HepG2 (cell line): ENCODE results near the gene TASP1. TPM values are rescaled to one million over a fixed set of nuclear protein-coding genes. Genes with fewer than 3 reads are reported as not detected.

Experiments used
- ATAC-seq: fragments of 200-7000 bp; cut with Tn5 transposase; 3 replicates; pipeline ENCODE4 v1.9.1; 2020; ENCODE audit warnings: mild to moderate bottlenecking, moderate library complexity
- BruUV-seq: library from RNA; stranded (reverse); fragments of 400-500 nt; replicated peaks from 2 replicates; lab custom pipeline; 2021; lab: Mats Ljungman, UMichigan
- CTCF ChIA-PET: fragments of 300-600 bp; formaldehyde crosslinking; extraction: SDS; loops from one replicate; lab custom pipeline; 2021; ENCODE audit warnings: low total read pairs, inconsistent platforms, low intra/inter-chr PET ratio; lab: Yijun Ruan, JAX
- POLR2A ChIA-PET: fragments of 350-600 bp; sonication (Branson Sonifier 250); formaldehyde crosslinking; loops from one replicate; lab custom pipeline; 2020; ENCODE audit warnings: antibody characterized with exemption, inconsistent platforms; lab: Yijun Ruan, JAX
- DNase-seq: peaks from one replicate; pipeline ENCODE4 v3.0.0-alpha.2; 2015; ENCODE audit warnings: low spot score
- FAIRE-seq: peaks from 3 replicates; lab custom pipeline; 2011; peaks lifted over from hg19 to GRCh38; lab: Jason Lieb, UNC
- H2AFZ ChIP-seq: one replicate; pipeline ENCODE4 v1.6.1; 2011; ENCODE audit warnings: low read length, inconsistent platforms
- H3K27ac ChIP-seq: fragments of 300-600 bp; 3 replicates; pipeline ENCODE4 v1.8.0; 2011; ENCODE audit warnings: mixed run types, mild to moderate bottlenecking, mixed read lengths, low read length, inconsistent platforms; ENCODE audit not compliant: insufficient read depth; ENCODE audit errors: extremely low read length
- H3K27me3 ChIP-seq, 2 experiments: fragments of 200-600 bp in 1 of 2; 2 replicates in 1 of 2; 3 replicates in 1 of 2; pipeline versions ENCODE4 v1.6.0 to v1.8.0; 2011; ENCODE audit warnings: low read length in 2 of 2, mild to moderate bottlenecking in 2 of 2, moderate library complexity in 2 of 2, inconsistent platforms in 1 of 2; ENCODE audit not compliant: insufficient read depth in 2 of 2, control insufficient read depth in 1 of 2
- H3K36me3 ChIP-seq, 2 experiments: fragments of 200-600 bp in 1 of 2; replicated peaks in 1 of 2; 2 replicates in 1 of 2; 3 replicates in 1 of 2; pipeline versions ENCODE4 v1.5.1 to v1.8.0; 2011; ENCODE audit warnings: low read length in 2 of 2, inconsistent platforms in 1 of 2; ENCODE audit not compliant: insufficient read depth in 2 of 2, control insufficient read depth in 1 of 2
- H3K4me1 ChIP-seq: 2 replicates; pipeline ENCODE4 v1.5.1; 2012; ENCODE audit warnings: low read length, inconsistent platforms; ENCODE audit not compliant: insufficient read depth
- H3K4me2 ChIP-seq: 2 replicates; pipeline ENCODE4 v1.6.0; 2011; ENCODE audit warnings: low read depth, low read length, inconsistent platforms
- H3K4me3 ChIP-seq, 3 experiments: fragments of 200-600 bp in 1 of 3; sonication (generic), shearing (Covaris generic) in 1 of 3; replicated peaks in 1 of 3; 2 replicates each; pipeline ENCODE4 v1.5.1; 2011 to 2016; ENCODE audit warnings: low read length in 3 of 3, inconsistent platforms in 2 of 3, low read depth in 2 of 3, mild to moderate bottlenecking in 2 of 3, control low read depth in 1 of 3, mixed read lengths in 1 of 3; ENCODE audit not compliant: insufficient read depth in 1 of 3
- H3K79me2 ChIP-seq: one replicate; pipeline ENCODE4 v1.6.1; 2011; ENCODE audit warnings: low read length, inconsistent platforms; ENCODE audit not compliant: insufficient read depth
- H3K9ac ChIP-seq: 2 replicates; pipeline ENCODE4 v1.6.0; 2011; ENCODE audit warnings: mild to moderate bottlenecking, low read depth, low read length, inconsistent platforms; ENCODE audit not compliant: insufficient read depth
- H3K9me3 ChIP-seq: 2 replicates; pipeline ENCODE4 v1.5.1; 2012; ENCODE audit warnings: mild to moderate bottlenecking, low read length
- H4K20me1 ChIP-seq: 2 replicates; pipeline ENCODE4 v1.6.0; 2011; ENCODE audit warnings: inconsistent platforms, mild to moderate bottlenecking, low read length, moderate library complexity; ENCODE audit not compliant: insufficient read depth
- ATF5 ChIP-seq: sonication (generic); formaldehyde crosslinking; IDR thresholded peaks from 2 replicates; pipeline ENCODE4 v1.4.0; 2020; ENCODE audit warnings: mild to moderate bottlenecking, low read depth, missing genetic modification reagents
- FOXC1 ChIP-seq: sonication (generic); formaldehyde crosslinking; IDR thresholded peaks from 2 replicates; pipeline ENCODE4 v1.8.0; 2022; ENCODE audit warnings: mild to moderate bottlenecking, missing genetic modification reagents, borderline replicate concordance
- MTERF4 ChIP-seq: sonication (generic); formaldehyde crosslinking; IDR thresholded peaks from 2 replicates; pipeline ENCODE4 v1.8.0; 2023; ENCODE audit warnings: mild to moderate bottlenecking, missing genetic modification reagents
- SSRP1 ChIP-seq: IDR thresholded peaks from 2 replicates; pipeline ENCODE4 v1.6.1; 2016; ENCODE audit warnings: control low read depth
- ZBTB7A ChIP-seq: sonication (generic); formaldehyde crosslinking; IDR thresholded peaks from 2 replicates; pipeline ENCODE4 v1.8.0; 2022; ENCODE audit warnings: mild to moderate bottlenecking, missing genetic modification reagents
- ZFYVE20 ChIP-seq: sonication (generic); formaldehyde crosslinking; IDR thresholded peaks from 2 replicates; pipeline ENCODE4 v1.8.0; 2023; ENCODE audit warnings: low read depth, mild to moderate bottlenecking, moderate library complexity, missing genetic modification reagents, borderline replicate concordance
- ZIK1 ChIP-seq: sonication (generic); formaldehyde crosslinking; IDR thresholded peaks from 2 replicates; pipeline ENCODE4 v1.5.0; 2020; ENCODE audit warnings: mild to moderate bottlenecking, low read depth, missing genetic modification reagents, borderline replicate concordance
- ZNF530 ChIP-seq: sonication (generic); formaldehyde crosslinking; IDR thresholded peaks from 2 replicates; pipeline ENCODE4 v1.5.0; 2020; ENCODE audit warnings: low read depth, mild to moderate bottlenecking, missing genetic modification reagents
- ZNF556 ChIP-seq: sonication (generic); formaldehyde crosslinking; IDR thresholded peaks from 2 replicates; pipeline ENCODE4 v1.4.0; 2020; ENCODE audit warnings: mild to moderate bottlenecking, missing genetic modification reagents, borderline replicate concordance
- ZNF572 ChIP-seq: sonication (generic); formaldehyde crosslinking; IDR thresholded peaks from 2 replicates; pipeline ENCODE4 v1.5.1; 2020; ENCODE audit warnings: mild to moderate bottlenecking, missing genetic modification reagents
- WGBS: methylation state at CpG from one replicate; pipeline ENCODE4 v1.1.6; 2017; ENCODE audit warnings: low lambda C conversion rate; 5-methylcytosine and 5-hydroxymethylcytosine counted together
- in situ Hi-C: cut with HindIII; loops from 2 replicates; pipeline ENCODE4 v1.10.0; 2017; ENCODE audit warnings: low pct_unique_long_range_greater_than_20kb; ENCODE audit not compliant: extremely low pct_ligation_motif_present
- intact Hi-C: fragments of 100-400 bp; cut with micrococcal nuclease; formaldehyde crosslinking; loops from one replicate; pipeline ENCODE4 v1.10.0; 2022; ENCODE audit not compliant: unreplicated experiment
- polyA plus RNA-seq, 8 experiments: library from polyadenylated mRNA; depleted of rRNA in 3 of 8; stranded (reverse) in 7 of 8; unstranded in 1 of 8; fragments of >200 nt; fragmentation: Illumina TruSeq in 4 of 8; extraction: Trizol in 4 of 8; gene quantifications; 2 replicates each; pipeline versions ENCODE4 v1.2.1 to v1.2.3, GENCODE V29; 2011 to 2016; ENCODE audit warnings: low read depth in 4 of 8, missing spikeins in 1 of 8, mixed read lengths in 1 of 8; ENCODE audit not compliant: insufficient read depth in 1 of 8
- total RNA-seq, 5 experiments: library from RNA; depleted of rRNA; stranded (reverse); fragments of >200 nt; fragmentation: Illumina TruSeq; extraction: Trizol; gene quantifications; 2 replicates each; pipeline ENCODE4 v1.2.3, GENCODE V29; 2016; ENCODE audit warnings: low read depth in 1 of 5
- TF ChIP-seq, protein P1 (sequence below): sonication (generic); formaldehyde crosslinking; IDR thresholded peaks from 2 replicates; pipeline ENCODE4 v1.4.0; 2020; ENCODE audit warnings: missing genetic modification reagents
- TF ChIP-seq, protein P2 (sequence below): sonication (generic); formaldehyde crosslinking; IDR thresholded peaks from 2 replicates; pipeline ENCODE4 v1.4.0; 2020; ENCODE audit warnings: mild to moderate bottlenecking, low read depth, missing genetic modification reagents

The TASP1 gene
- total and polyA plus RNA-seq, 2 of the 13 experiments (the other 11 are each of a cell fraction or from before 2014, with no cell fraction given) = 10.0 to 25.2 TPM

- no peak for TF ChIP-seq ZNF530 (CRISPR knock-in tag)
- TF ChIP-seq FOXC1 (CRISPR knock-in tag) = no peak
- TF ChIP-seq ZBTB7A (CRISPR knock-in tag) = no peak
- TF ChIP-seq, protein P1, sequence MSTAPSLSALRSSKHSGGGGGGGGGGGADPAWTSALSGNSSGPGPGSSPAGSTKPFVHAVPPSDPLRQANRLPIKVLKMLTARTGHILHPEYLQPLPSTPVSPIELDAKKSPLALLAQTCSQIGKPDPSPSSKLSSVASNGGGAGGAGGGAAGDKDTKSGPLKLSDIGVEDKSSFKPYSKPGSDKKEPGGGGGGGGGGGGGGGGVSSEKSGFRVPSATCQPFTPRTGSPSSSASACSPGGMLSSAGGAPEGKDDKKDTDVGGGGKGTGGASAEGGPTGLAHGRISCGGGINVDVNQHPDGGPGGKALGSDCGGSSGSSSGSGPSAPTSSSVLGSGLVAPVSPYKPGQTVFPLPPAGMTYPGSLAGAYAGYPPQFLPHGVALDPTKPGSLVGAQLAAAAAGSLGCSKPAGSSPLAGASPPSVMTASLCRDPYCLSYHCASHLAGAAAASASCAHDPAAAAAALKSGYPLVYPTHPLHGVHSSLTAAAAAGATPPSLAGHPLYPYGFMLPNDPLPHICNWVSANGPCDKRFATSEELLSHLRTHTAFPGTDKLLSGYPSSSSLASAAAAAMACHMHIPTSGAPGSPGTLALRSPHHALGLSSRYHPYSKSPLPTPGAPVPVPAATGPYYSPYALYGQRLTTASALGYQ = no peak
- TF ChIP-seq ZNF556 (CRISPR knock-in tag) = no peak
- TF ChIP-seq, protein P2, sequence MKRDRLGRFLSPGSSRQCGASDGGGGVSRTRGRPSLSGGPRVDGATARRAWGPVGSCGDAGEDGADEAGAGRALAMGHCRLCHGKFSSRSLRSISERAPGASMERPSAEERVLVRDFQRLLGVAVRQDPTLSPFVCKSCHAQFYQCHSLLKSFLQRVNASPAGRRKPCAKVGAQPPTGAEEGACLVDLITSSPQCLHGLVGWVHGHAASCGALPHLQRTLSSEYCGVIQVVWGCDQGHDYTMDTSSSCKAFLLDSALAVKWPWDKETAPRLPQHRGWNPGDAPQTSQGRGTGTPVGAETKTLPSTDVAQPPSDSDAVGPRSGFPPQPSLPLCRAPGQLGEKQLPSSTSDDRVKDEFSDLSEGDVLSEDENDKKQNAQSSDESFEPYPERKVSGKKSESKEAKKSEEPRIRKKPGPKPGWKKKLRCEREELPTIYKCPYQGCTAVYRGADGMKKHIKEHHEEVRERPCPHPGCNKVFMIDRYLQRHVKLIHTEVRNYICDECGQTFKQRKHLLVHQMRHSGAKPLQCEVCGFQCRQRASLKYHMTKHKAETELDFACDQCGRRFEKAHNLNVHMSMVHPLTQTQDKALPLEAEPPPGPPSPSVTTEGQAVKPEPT = no peak
- TF ChIP-seq ATF5 = no peak
- TF ChIP-seq ZIK1 (CRISPR knock-in tag) = no peak
Measured at GRCh38 chr20:13396826-13397225, 241.9 kb downstream of the TASP1 start (continued).

DNA sequence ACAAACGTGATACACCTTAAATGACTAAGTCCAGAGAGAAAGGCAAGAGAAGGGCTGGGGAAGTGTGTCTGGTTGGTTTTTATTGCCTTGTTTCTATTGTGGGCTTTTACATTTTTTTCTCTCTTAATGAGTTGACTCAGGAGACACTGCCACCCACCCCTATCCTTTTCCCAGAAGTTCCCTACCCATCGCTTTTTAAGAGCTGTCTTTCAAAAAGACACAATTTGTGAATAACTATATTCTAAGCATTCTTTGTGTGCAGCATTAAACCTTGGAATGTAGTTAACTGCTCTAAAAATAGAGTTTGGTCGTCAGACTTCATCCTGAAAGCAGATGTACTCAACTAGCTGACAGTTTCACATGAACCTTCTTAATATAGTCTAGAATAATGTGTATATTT is 242.7 kb downstream of the TASP1 start:
- ChIA-PET POLR2A (no interaction called here), CTCF (no interaction called here)
- H3K27ac ChIP-seq = no peak overlapping the region
- H3K27me3 ChIP-seq = no peaks in the 10 kb centered on the region
- intact Hi-C loops = no loop called here
- no peaks in the 10 kb centered on the region for H3K9me3 ChIP-seq
- no peak overlapping the region for H3K4me2 ChIP-seq
- in situ Hi-C loops = no loop called here
- H3K79me2 ChIP-seq = no peaks in the 10 kb centered on the region
- no peak for TF ChIP-seq MTERF4 (CRISPR knock-in tag)
- TF ChIP-seq ZFYVE20 = no peak
- TF ChIP-seq SSRP1 (CRISPR knock-in tag) = no peak
- TF ChIP-seq ZNF572 = no peak
- no peak for FAIRE-seq
- 92% methylated on average over 3 of the region's 3 CpGs for WGBS
- H3K36me3 ChIP-seq = no peaks in the 10 kb centered on the region; a peak in 2 of 5 replicates
- no peak overlapping the region for H3K4me3 ChIP-seq
- no peaks in the 10 kb centered on the region for H4K20me1 ChIP-seq
- H3K4me1 ChIP-seq = no peaks in the 10 kb centered on the region
- BruUV-seq = no TSS peak
- no peak for ATAC-seq
- no peak overlapping the region for H3K9ac ChIP-seq
- no peak overlapping the region for H2AFZ ChIP-seq
- DNase-seq = no peak
